Measurements from ENCODE around the gene CENPN. TPM values are rescaled to one million over a fixed set of nuclear protein-coding genes. Genes with fewer than 3 reads are reported as not detected.

The CENPN gene
- total and polyA plus RNA-seq, 2 of the 13 experiments (the other 11 are each of a cell fraction or from before 2014, with no cell fraction given) = 29.7 to 129 TPM

GRCh38 chr16:81060576-81061306 is 53.7 kb downstream of the CENPN start:
- 93% methylated on average over 14 of the region's 14 CpGs for WGBS (ENCODE audit: low lambda C conversion rate)
- intact Hi-C loops (cut with micrococcal nuclease; ENCODE audit: unreplicated experiment) = no loop called here
- no peak overlapping the region for H3K9ac ChIP-seq (ENCODE audit: insufficient read depth, low read depth, low read length)
- H2AFZ ChIP-seq (ENCODE audit: low read length) = no peak overlapping the region
- POLR2A ChIA-PET = no interaction called here
- CTCF ChIA-PET (ENCODE audit: low intra/inter-chr PET ratio, low total read pairs) = no interaction called here
- no peak overlapping the region for H3K27ac ChIP-seq (ENCODE audit: extremely low read length, insufficient read depth, low read length)
- no peak overlapping the region for H3K4me2 ChIP-seq (ENCODE audit: low read depth, low read length)
- no peak for FAIRE-seq
- H3K4me3 ChIP-seq (replicated peaks in 1 of 3; ENCODE audit: insufficient read depth in 1 of 3, low read depth in 2 of 3, low read length in 3 of 3) = no peak overlapping the region
- no TSS peak for BruUV-seq (replicated peaks)
- no peak for DNase-seq (ENCODE audit: low spot score)
- no peaks in the 10 kb centered on the region for H3K79me2 ChIP-seq (ENCODE audit: insufficient read depth, low read length)
- H4K20me1 ChIP-seq (ENCODE audit: insufficient read depth, low read length) = no peaks in the 10 kb centered on the region
- no peaks in the 10 kb centered on the region for H3K27me3 ChIP-seq (ENCODE audit: control insufficient read depth in 1 of 2, insufficient read depth in 2 of 2, low read length in 2 of 2)
- H3K36me3 ChIP-seq (replicated peaks in 1 of 2; ENCODE audit: control insufficient read depth in 1 of 2, insufficient read depth in 2 of 2, low read length in 2 of 2) = no peaks in the 10 kb centered on the region
- no peaks in the 10 kb centered on the region for H3K9me3 ChIP-seq (ENCODE audit: low read length)
- ATAC-seq = no peak
- in situ Hi-C loops (cut with HindIII; ENCODE audit: extremely low pct_ligation_motif_present, low pct_unique_long_range_greater_than_20kb) = no loop called here
- no peaks in the 10 kb centered on the region for H3K4me1 ChIP-seq (ENCODE audit: insufficient read depth, low read length)
- TF ChIP-seq ESRRA (CRISPR knock-in tag; IDR thresholded peaks at IDR 0.05; ENCODE audit: low read depth) = no peak
- TF ChIP-seq ZNF782 (CRISPR knock-in tag; IDR thresholded peaks at IDR 0.05; ENCODE audit: borderline replicate concordance) = no peak
- TF ChIP-seq RAD51 (IDR thresholded peaks at IDR 0.05; ENCODE audit: borderline replicate concordance) = no peak
- TF ChIP-seq ZNF556 (CRISPR knock-in tag; IDR thresholded peaks at IDR 0.05; ENCODE audit: borderline replicate concordance) = no peak
- no peak for TF ChIP-seq JUNB (CRISPR knock-in tag; IDR thresholded peaks at IDR 0.05; ENCODE audit: borderline replicate concordance)
- TF ChIP-seq ZNF275 (CRISPR knock-in tag; IDR thresholded peaks at IDR 0.05; ENCODE audit: borderline replicate concordance) = no peak
- TF ChIP-seq ZNF281 (CRISPR knock-in tag; IDR thresholded peaks at IDR 0.05; ENCODE audit: borderline replicate concordance) = no peak
- TF ChIP-seq FUBP1 (CRISPR knock-in tag; IDR thresholded peaks at IDR 0.05; ENCODE audit: borderline replicate concordance) = no peak
- TF ChIP-seq NFIB (CRISPR knock-in tag; IDR thresholded peaks at IDR 0.05; ENCODE audit: borderline replicate concordance) = no peak
- TF ChIP-seq, protein P1, sequence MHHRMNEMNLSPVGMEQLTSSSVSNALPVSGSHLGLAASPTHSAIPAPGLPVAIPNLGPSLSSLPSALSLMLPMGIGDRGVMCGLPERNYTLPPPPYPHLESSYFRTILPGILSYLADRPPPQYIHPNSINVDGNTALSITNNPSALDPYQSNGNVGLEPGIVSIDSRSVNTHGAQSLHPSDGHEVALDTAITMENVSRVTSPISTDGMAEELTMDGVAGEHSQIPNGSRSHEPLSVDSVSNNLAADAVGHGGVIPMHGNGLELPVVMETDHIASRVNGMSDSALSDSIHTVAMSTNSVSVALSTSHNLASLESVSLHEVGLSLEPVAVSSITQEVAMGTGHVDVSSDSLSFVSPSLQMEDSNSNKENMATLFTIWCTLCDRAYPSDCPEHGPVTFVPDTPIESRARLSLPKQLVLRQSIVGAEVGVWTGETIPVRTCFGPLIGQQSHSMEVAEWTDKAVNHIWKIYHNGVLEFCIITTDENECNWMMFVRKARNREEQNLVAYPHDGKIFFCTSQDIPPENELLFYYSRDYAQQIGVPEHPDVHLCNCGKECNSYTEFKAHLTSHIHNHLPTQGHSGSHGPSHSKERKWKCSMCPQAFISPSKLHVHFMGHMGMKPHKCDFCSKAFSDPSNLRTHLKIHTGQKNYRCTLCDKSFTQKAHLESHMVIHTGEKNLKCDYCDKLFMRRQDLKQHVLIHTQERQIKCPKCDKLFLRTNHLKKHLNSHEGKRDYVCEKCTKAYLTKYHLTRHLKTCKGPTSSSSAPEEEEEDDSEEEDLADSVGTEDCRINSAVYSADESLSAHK (CRISPR knock-in tag; IDR thresholded peaks at IDR 0.05; ENCODE audit: borderline replicate concordance) = no peak

All from HepG2 (cell line).